Dendritic cell treated with granulocyte-macrophage colony-stimulating factor and Interleukin-4, amounts not matched to agents 40 ng/mL and 50 ng/mL, for 4 days (primary cell): ENCODE results near the gene RGS11.
"Not testable (repeated sequence)": the region's sequence is repeated elsewhere in the genome, so short reads cannot be mapped to it uniquely, and the experiment has no call there.

ENCODE experiments used
- H3K27ac Mint-ChIP-seq: one replicate; pipeline ENCODE4 v1.8.0; 2022; ENCODE audit warnings: mild to moderate bottlenecking, mixed read lengths
- H3K27me3 Mint-ChIP-seq: one replicate; pipeline ENCODE4 v1.8.0; 2022; ENCODE audit warnings: mild to moderate bottlenecking, mixed read lengths
- H3K36me3 Mint-ChIP-seq: one replicate; pipeline ENCODE4 v1.8.0; 2022; ENCODE audit warnings: low read depth, mixed read lengths
- H3K4me1 Mint-ChIP-seq: one replicate; pipeline ENCODE4 v1.8.0; 2022; ENCODE audit warnings: low read depth, mixed read lengths
- H3K4me3 Mint-ChIP-seq: one replicate; pipeline ENCODE4 v1.8.0; 2022; ENCODE audit warnings: mild to moderate bottlenecking, moderate library complexity, mixed read lengths
- H3K9me3 Mint-ChIP-seq: one replicate; pipeline ENCODE4 v1.8.0; 2022; ENCODE audit warnings: mixed read lengths
- intact Hi-C: fragments of 100-400 bp; cut with micrococcal nuclease; formaldehyde crosslinking; loops from one replicate; pipeline ENCODE4 v1.15.0; 2022

RGS11 gene

DNA sequence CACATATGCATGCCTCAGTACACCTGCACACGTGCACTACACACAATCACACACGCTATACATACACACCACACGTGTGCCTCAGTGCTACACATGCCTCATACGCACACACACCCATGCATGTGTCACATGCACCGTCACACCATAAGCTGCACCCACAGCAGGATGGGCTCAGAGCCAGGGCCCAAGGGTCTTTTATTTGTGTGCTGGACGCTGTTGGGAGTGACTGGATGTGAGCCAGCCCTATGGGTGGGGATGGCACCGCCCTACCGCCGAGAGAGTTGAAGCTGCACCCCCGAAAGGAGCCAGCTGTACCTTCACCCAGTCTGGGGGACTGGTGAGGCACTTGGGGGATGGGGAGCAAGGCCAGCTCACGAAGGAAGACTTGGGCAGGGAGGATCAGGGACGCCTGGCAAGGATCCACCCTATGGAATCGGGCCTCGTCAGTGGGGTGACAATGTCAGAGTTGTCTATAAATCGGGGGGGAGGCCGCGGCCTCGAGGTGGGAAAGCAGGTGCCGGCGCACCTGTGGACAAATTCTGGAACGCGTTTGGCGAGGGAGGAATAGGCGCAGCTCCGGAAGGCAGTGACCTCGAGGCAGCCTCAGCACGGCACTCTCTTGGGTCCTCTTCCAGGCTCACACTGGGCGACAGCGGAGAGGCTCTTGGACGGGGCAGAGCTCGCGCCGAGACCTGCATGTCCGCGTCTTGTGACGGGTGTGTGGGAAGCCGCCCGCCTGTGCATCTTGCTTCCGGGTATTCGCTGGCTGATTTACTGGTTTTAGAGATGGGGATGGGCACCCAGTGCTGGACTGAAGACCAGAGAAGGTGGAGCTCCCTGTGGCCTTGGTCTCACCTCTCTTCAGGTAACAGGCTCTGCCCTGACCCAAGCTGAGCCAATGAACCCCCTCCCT is 7.3 kb downstream of the RGS11 start:
- Mint-ChIP-seq H3K27ac (no peak overlapping the region), H3K9me3 (no peaks in the 10 kb centered on the region), H3K36me3 (peaks cover 28% of the 10 kb centered on the region), H3K4me1 (no peaks in the 10 kb centered on the region), H3K4me3 (no peak overlapping the region), H3K27me3 (peaks cover 3% of the 10 kb centered on the region)
- intact Hi-C loops: no loop called here

DNA sequence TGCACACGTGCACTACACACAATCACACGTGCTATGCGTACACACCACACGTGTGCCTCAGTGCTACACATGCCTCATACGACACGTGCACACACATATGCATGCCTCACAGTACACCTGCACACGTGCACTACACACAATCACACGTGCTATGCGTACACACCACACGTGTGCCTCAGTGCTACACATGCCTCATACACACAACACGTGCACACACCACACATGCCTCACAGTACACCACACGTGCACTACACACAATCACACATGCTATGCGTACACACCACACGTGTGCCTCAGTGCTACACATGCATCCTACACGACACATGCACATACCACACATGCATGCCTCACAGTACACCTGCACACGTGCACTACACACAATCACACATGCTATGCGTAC is 8.2 kb downstream of the RGS11 start:
- intact Hi-C loops, H3K4me3 Mint-ChIP-seq: not testable (repeated sequence)

DNA sequence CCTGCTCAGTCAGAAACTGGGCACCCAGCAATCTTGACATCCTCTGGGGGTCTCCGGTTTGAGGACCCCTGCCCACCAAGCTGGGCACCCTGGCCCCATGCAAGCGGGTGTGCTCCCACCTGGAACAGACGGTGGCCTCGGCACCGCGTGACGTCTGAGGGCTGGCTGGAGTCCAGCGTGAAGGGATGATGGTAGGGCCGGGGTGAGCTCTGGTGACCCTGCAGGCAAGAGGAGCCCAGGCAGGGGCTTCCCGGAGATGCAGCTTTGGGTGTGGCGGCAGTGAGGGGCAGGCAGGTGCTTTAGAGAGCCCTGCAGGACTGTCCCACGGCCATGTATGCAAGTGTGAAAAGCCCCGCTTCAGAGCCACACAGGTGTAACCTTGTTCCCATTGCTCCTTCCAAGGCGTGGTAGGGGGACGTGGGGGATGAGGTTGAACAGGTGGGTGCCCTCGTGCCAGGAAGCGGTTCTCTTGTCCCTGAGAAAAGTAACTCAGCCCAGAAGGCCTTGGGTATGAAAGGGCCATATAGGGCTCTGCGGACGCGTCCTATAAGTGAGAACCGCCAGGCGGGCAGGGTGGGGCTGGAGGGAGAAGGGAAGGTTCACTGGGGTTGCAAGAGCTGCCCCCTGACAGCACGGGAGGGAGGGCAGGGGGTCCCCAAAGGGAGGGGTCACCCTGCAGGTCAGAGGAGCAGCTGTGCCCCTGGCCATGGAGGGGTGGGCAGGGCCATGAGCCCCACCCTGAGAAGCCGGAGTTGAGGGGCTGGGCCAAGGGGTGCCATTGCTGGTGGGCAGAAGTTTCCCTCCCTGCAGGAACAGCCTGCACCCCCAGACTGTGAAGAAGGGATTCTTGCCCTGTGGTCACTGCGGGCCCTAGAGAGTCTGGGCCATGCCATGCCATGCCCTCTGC is 9.2 kb downstream of the RGS11 start:
- intact Hi-C loops: no loop called here
- H3K4me1 Mint-ChIP-seq: no peaks in the 10 kb centered on the region
- peaks cover 47% of the 10 kb centered on the region for H3K36me3 Mint-ChIP-seq
- no peak overlapping the region for H3K27ac Mint-ChIP-seq
- no peak overlapping the region for H3K4me3 Mint-ChIP-seq
- no peaks in the 10 kb centered on the region for H3K9me3 Mint-ChIP-seq
- H3K27me3 Mint-ChIP-seq: no peaks in the 10 kb centered on the region

More for the DNA sequence above, 8.2 kb downstream of the RGS11 start:
- H3K27ac Mint-ChIP-seq, H3K27me3 Mint-ChIP-seq, H3K9me3 Mint-ChIP-seq, H3K4me1 Mint-ChIP-seq: not testable (repeated sequence)
- H3K36me3 Mint-ChIP-seq: peaks cover 37% of the 10 kb centered on the region

DNA sequence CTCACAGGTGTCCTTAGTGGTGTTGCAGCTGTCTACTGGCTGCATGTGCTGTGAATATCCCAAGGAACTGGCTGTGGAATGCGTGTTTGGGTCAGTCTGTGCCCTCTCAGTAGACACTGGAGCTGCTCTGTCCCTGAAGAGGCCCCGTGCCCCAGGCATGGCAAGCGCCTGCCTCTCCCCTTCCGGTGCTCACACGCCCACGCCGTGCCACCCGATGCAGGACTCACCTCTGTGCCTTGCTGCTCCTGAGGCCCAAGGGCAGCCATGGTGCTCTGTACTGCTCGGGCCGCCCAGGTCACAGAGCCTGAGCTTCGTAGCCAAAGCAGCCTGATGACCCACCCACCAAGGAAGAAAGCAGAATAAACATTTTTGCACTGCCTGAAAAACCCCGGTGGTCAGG is 10.0 kb downstream of the RGS11 start:
- H3K4me1 Mint-ChIP-seq: no peaks in the 10 kb centered on the region
- H3K4me3 Mint-ChIP-seq: no peak overlapping the region
- H3K27me3 Mint-ChIP-seq: no peaks in the 10 kb centered on the region
- intact Hi-C loops: no loop called here
- H3K9me3 Mint-ChIP-seq: no peaks in the 10 kb centered on the region
- peaks cover 55% of the 10 kb centered on the region for H3K36me3 Mint-ChIP-seq
- H3K27ac Mint-ChIP-seq: no peak overlapping the region

DNA sequence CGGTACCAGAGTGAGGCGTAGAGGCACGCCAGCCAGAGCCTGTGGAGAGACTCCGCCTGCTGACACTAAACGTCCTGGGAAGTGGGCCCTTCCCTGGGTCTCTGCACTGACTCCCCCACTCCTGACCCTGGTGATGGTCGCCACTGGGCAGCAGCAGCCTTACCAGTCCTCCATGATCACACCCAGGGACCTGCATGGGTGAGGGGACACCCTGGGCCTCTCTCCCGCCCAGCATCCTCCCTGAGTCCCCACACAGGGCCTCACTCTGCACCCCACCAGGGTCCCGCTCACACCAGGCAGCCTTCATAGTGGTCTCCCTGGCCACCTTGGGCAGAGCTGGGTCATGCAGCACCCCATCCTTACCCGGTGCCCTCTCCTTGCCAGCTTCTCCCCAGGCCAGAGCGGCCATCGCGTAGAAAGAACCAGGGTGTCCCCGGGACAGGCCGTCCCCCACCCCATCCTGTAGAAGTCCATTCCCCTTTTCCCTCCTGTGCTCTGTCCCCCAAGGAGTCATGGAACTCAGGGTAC is 10.7 kb downstream of the RGS11 start:
- Mint-ChIP-seq H3K4me1 (no peaks in the 10 kb centered on the region), H3K4me3 (no peak overlapping the region)

GRCh38 chr16:264440-264951 is 11.2 kb downstream of the RGS11 start:
- Mint-ChIP-seq H3K9me3 (no peaks in the 10 kb centered on the region), H3K36me3 (peaks cover 67% of the 10 kb centered on the region), H3K27ac (no peak overlapping the region)

More for the DNA sequence above, 10.7 kb downstream of the RGS11 start:
- Mint-ChIP-seq H3K27ac (no peak overlapping the region), H3K27me3 (no peaks in the 10 kb centered on the region), H3K9me3 (no peaks in the 10 kb centered on the region), H3K36me3 (peaks cover 62% of the 10 kb centered on the region)
- intact Hi-C loops: no loop called here

GRCh38 chr16:263944-264343 is 11.8 kb downstream of the RGS11 start:
- Mint-ChIP-seq H3K27ac (no peak overlapping the region), H3K4me1 (no peaks in the 10 kb centered on the region), H3K36me3 (peaks cover 73% of the 10 kb centered on the region), H3K4me3 (no peak overlapping the region), H3K9me3 (no peaks in the 10 kb centered on the region), H3K27me3 (no peaks in the 10 kb centered on the region)
- intact Hi-C loops: no loop called here

More at GRCh38 chr16:264440-264951, 11.2 kb downstream of the RGS11 start:
- no peaks in the 10 kb centered on the region for H3K27me3 Mint-ChIP-seq
- intact Hi-C loops: no loop called here
- H3K4me1 Mint-ChIP-seq: no peaks in the 10 kb centered on the region
- H3K4me3 Mint-ChIP-seq: no peak overlapping the region

DNA sequence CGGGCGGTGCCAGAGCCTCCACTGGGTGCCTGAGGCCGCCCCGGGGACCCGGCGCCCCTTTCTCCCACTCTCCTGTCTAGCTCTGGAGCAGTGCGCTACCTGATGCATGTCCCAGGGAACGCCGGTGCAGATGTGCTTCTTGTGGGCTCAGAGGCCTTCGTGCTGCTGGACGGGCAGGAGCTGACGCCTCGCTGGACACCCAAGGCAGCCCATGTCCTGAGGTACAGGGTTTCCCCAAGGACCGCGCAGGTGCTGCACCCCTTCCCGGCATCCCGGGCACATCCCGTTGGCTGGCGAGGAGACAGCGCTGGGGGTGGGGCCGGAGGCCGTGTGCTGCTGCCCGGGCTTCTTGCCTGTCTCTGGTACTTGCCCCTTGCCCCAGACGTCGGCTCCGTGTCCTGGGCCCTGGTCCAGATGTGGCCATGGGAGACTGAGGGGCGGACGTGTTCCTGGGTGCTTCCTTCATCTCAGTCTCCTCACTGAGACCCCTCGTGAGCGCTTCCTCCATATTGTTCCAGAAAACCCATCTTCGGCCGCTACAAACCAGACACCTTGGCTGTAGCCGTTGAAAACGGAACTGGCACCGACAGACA is 12.5 kb downstream of the RGS11 start:
- H3K9me3 Mint-ChIP-seq: no peaks in the 10 kb centered on the region
- peaks cover 80% of the 10 kb centered on the region for H3K36me3 Mint-ChIP-seq
- H3K27ac Mint-ChIP-seq: no peak overlapping the region
- H3K4me1 Mint-ChIP-seq: no peaks in the 10 kb centered on the region
- H3K27me3 Mint-ChIP-seq: no peaks in the 10 kb centered on the region
- intact Hi-C loops: no loop called here
- H3K4me3 Mint-ChIP-seq: no peak overlapping the region

- intact Hi-C loops: no loop called here
- Mint-ChIP-seq H3K27me3 (no peaks in the 10 kb centered on the region), H3K4me1 (no peaks in the 10 kb centered on the region), H3K27ac (no peak overlapping the region), H3K4me3 (no peak overlapping the region), H3K9me3 (no peaks in the 10 kb centered on the region), H3K36me3 (peaks cover 90% of the 10 kb centered on the region)
Observed at GRCh38 chr16:262121-262745, 13.5 kb downstream of the RGS11 start.

DNA sequence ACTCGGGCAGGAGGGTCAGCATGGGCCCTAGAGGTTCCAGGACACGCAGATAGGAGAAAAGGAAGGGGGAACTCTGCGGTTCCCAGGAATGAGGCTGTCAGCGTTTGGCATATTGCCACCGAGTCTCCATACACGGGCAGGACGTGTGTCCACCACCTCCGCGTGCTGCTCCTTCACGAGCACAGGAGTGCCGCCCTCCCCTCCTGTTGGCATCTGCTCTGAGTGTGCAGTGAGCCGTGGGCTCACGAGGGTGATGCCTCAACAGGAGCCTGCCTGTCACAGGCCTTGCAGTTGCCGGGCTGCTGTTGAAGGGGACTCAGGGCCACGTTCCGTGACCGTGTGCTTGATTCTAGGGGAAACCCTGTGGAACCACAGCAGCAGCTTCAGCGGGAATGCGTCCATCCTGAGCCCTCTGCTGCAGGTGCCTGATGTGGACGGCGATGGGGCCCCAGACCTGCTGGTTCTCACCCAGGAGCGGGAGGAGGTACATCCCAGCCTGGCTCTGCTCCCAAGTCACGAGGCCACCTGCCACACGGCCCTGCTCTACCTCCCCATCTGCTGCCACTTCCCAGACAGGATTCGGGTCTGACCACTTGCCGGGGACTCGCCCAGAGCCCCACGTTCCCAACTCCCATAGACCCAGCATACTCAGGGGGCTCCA is 14.6 kb downstream of the RGS11 start:
- no peaks in the 10 kb centered on the region for H3K27me3 Mint-ChIP-seq
- peaks cover 100% of the 10 kb centered on the region for H3K36me3 Mint-ChIP-seq
- no peak overlapping the region for H3K27ac Mint-ChIP-seq
- intact Hi-C loops: no loop called here
- H3K9me3 Mint-ChIP-seq: no peaks in the 10 kb centered on the region
- no peak overlapping the region for H3K4me3 Mint-ChIP-seq
- H3K4me1 Mint-ChIP-seq: no peaks in the 10 kb centered on the region

- Mint-ChIP-seq H3K27me3 (no peaks in the 10 kb centered on the region), H3K27ac (no peak overlapping the region), H3K9me3 (no peaks in the 10 kb centered on the region), H3K4me3 (no peak overlapping the region), H3K4me1 (no peaks in the 10 kb centered on the region), H3K36me3 (peaks cover 100% of the 10 kb centered on the region)
- intact Hi-C loops: no loop called here
Observed at GRCh38 chr16:260326-260725, 15.4 kb downstream of the RGS11 start.

DNA sequence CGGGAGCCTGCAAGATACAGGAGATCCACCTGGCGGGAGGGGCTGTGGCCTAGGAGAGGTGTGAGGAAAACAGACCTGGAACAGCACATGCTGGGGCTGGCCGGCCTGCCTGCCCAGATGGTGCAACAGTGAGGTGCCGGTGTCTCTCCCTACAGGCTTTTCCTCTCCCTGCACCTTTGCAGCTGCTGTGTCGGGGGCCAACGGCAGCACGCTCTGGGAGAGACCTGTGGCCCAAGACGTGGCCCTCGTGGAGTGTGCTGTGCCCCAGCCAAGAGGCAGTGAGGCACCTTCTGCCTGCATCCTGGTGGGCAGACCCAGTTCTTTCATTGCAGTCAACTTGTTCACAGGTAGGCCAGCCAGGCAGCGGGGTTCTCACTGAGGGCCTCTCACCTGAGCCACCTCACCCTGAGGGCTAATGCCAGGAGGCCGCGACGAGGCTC is 15.9 kb downstream of the RGS11 start:
- H3K27me3 Mint-ChIP-seq: no peaks in the 10 kb centered on the region
- H3K9me3 Mint-ChIP-seq: no peaks in the 10 kb centered on the region
- intact Hi-C loops: no loop called here
- no peaks in the 10 kb centered on the region for H3K4me1 Mint-ChIP-seq
- peaks cover 100% of the 10 kb centered on the region for H3K36me3 Mint-ChIP-seq
- no peak overlapping the region for H3K4me3 Mint-ChIP-seq
- H3K27ac Mint-ChIP-seq: no peak overlapping the region

DNA sequence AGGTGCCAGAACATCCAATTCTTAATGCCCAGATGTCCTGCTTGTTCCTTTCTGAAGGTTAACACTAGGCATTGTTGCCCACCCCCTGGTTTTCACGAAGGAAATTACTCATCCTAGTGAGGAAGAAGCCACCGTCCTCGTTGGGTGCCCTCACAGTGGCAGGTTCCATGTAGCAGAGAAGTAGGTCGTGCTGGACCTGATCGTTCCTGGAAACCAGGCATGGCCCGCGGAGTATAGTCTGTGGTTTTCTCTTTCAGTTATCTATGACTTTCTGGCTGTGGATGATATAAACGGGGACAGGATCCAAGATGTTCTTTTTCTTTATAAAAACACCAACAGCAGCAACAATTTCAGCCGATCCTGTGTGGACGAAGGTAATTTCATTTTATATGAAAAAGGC is 16.5 kb downstream of the RGS11 start:
- Mint-ChIP-seq H3K4me3 (no peak overlapping the region), H3K27me3 (no peaks in the 10 kb centered on the region), H3K36me3 (peaks cover 100% of the 10 kb centered on the region), H3K9me3 (no peaks in the 10 kb centered on the region), H3K27ac (no peak overlapping the region), H3K4me1 (no peaks in the 10 kb centered on the region)
- intact Hi-C loops: no loop called here
